ENCODE data around the gene CAMK2D.

Gene CAMK2D

GRCh38 chr4:113773014-113773413 is 11.5 kb upstream of the CAMK2D start:
- TF ChIP-seq EZH2phosphoT487 (IDR thresholded peaks at IDR 0.05; ENCODE audit: low read length) (no peak), EZH2 (optimal IDR thresholded peaks at IDR 0.05; ENCODE audit: low read depth, low read length) (no peak)
- TF ChIP-seq, protein P1, sequence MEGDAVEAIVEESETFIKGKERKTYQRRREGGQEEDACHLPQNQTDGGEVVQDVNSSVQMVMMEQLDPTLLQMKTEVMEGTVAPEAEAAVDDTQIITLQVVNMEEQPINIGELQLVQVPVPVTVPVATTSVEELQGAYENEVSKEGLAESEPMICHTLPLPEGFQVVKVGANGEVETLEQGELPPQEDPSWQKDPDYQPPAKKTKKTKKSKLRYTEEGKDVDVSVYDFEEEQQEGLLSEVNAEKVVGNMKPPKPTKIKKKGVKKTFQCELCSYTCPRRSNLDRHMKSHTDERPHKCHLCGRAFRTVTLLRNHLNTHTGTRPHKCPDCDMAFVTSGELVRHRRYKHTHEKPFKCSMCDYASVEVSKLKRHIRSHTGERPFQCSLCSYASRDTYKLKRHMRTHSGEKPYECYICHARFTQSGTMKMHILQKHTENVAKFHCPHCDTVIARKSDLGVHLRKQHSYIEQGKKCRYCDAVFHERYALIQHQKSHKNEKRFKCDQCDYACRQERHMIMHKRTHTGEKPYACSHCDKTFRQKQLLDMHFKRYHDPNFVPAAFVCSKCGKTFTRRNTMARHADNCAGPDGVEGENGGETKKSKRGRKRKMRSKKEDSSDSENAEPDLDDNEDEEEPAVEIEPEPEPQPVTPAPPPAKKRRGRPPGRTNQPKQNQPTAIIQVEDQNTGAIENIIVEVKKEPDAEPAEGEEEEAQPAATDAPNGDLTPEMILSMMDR (IDR thresholded peaks at IDR 0.05; ENCODE audit: low read length): no peak

DNA sequence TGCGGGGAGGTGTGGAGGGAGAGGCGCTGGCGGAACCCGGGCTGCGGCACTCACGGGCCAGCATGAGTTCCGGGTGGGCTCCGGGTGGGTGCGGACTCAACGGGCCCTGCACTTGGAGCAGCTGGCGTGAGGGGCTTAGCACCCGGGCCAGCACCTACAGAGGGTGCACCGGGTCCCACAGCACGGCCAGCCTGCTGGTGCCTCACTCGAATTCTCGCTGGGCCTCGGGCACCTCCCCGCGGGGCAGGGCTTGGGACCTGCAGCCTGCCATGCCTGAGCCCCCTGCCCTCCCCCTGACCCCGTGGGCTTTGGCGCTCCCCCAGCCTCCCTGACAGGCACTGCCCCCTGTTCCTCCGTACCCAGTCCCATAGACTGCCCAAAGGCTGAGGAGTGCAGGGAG is 10.8 kb upstream of the CAMK2D start:
- Histone ChIP-seq H3K4me1 (ENCODE audit: low read length) (no peaks in the 10 kb centered on the region), H3K79me2 (ENCODE audit: low read length) (no peaks in the 10 kb centered on the region), H3K4me3 (ENCODE audit: low read length) (no peak overlapping the region), H3K4me2 (ENCODE audit: low read depth, low read length) (no peak overlapping the region), H4K20me1 (ENCODE audit: insufficient read depth, low read length) (no peaks in the 10 kb centered on the region), H3K36me3 (replicated peaks; ENCODE audit: insufficient read depth, low read length) (no peaks in the 10 kb centered on the region), H3K9me3 (replicated peaks; ENCODE audit: insufficient read depth, low read length) (no peaks in the 10 kb centered on the region), H3K9ac (ENCODE audit: low read length) (no peak overlapping the region), H3K9me2 (replicated peaks; ENCODE audit: insufficient read depth, low read length) (no peaks in the 10 kb centered on the region), H2AFZ (ENCODE audit: low read length) (no peak overlapping the region), H3F3A (ENCODE audit: insufficient read depth, low read length) (no peaks in the 10 kb centered on the region), H3K27me3 (replicated peaks; ENCODE audit: insufficient read depth, low read length) (no peaks in the 10 kb centered on the region), H3K27ac (ENCODE audit: low read length) (no peak overlapping the region)
- TF ChIP-seq EZH2 (optimal IDR thresholded peaks at IDR 0.05; ENCODE audit: low read depth, low read length) (no peak), EZH2phosphoT487 (IDR thresholded peaks at IDR 0.05; ENCODE audit: low read length) (no peak)
- TF ChIP-seq, protein P1 (IDR thresholded peaks at IDR 0.05; ENCODE audit: low read length): no peak
- no peak for DNase-seq

More at GRCh38 chr4:113773014-113773413, 11.5 kb upstream of the CAMK2D start:
- Histone ChIP-seq H3K27me3 (replicated peaks; ENCODE audit: insufficient read depth, low read length) (no peaks in the 10 kb centered on the region), H3K9me3 (replicated peaks; ENCODE audit: insufficient read depth, low read length) (no peaks in the 10 kb centered on the region), H3K9me2 (replicated peaks; ENCODE audit: insufficient read depth, low read length) (no peaks in the 10 kb centered on the region), H3K79me2 (ENCODE audit: low read length) (no peaks in the 10 kb centered on the region), H3K4me1 (ENCODE audit: low read length) (no peaks in the 10 kb centered on the region), H4K20me1 (ENCODE audit: insufficient read depth, low read length) (no peaks in the 10 kb centered on the region), H3K4me2 (ENCODE audit: low read depth, low read length) (no peak overlapping the region), H3K4me3 (ENCODE audit: low read length) (no peak overlapping the region), H3K9ac (ENCODE audit: low read length) (no peak overlapping the region), H3K27ac (ENCODE audit: low read length) (no peak overlapping the region), H2AFZ (ENCODE audit: low read length) (no peak overlapping the region), H3K36me3 (replicated peaks; ENCODE audit: insufficient read depth, low read length) (no peaks in the 10 kb centered on the region), H3F3A (ENCODE audit: insufficient read depth, low read length) (no peaks in the 10 kb centered on the region)
- no peak for DNase-seq

GRCh38 chr4:113769744-113770143 is 8.2 kb upstream of the CAMK2D start:
- Histone ChIP-seq H3K27ac (ENCODE audit: low read length) (no peak overlapping the region), H3K9ac (ENCODE audit: low read length) (no peak overlapping the region), H3K79me2 (ENCODE audit: low read length) (no peaks in the 10 kb centered on the region), H3K9me3 (replicated peaks; ENCODE audit: insufficient read depth, low read length) (no peaks in the 10 kb centered on the region), H4K20me1 (ENCODE audit: insufficient read depth, low read length) (no peaks in the 10 kb centered on the region), H3K9me2 (replicated peaks; ENCODE audit: insufficient read depth, low read length) (no peaks in the 10 kb centered on the region), H3K27me3 (replicated peaks; ENCODE audit: insufficient read depth, low read length) (no peaks in the 10 kb centered on the region), H3F3A (ENCODE audit: insufficient read depth, low read length) (no peaks in the 10 kb centered on the region), H3K4me2 (ENCODE audit: low read depth, low read length) (no peak overlapping the region), H3K4me1 (ENCODE audit: low read length) (no peaks in the 10 kb centered on the region), H2AFZ (ENCODE audit: low read length) (no peak overlapping the region), H3K4me3 (ENCODE audit: low read length) (no peak overlapping the region), H3K36me3 (replicated peaks; ENCODE audit: insufficient read depth, low read length) (no peaks in the 10 kb centered on the region)
- no peak for DNase-seq
- TF ChIP-seq EZH2phosphoT487 (IDR thresholded peaks at IDR 0.05; ENCODE audit: low read length): no peak
- no peak for TF ChIP-seq EZH2 (optimal IDR thresholded peaks at IDR 0.05; ENCODE audit: low read depth, low read length)
- TF ChIP-seq, protein P1 (IDR thresholded peaks at IDR 0.05; ENCODE audit: low read length): no peak
